AG04449 (cell line): ENCODE measurements around the gene SAV1.
"Not testable (repeated sequence)": the region's sequence is repeated elsewhere in the genome, so short reads cannot be mapped to it uniquely, and the experiment has no call there.

ENCODE experiments used
- CTCF ChIA-PET: fragments of 350-600 bp; formaldehyde crosslinking; extraction: SDS; loops from one replicate; lab custom pipeline; 2021; ENCODE audit warnings: antibody characterized with exemption; lab: Yijun Ruan, JAX
- POLR2A ChIA-PET: fragments of 400-600, 350-600 bp; formaldehyde crosslinking; extraction: SDS; loops from one replicate; lab custom pipeline; 2020; ENCODE audit warnings: antibody characterized with exemption, inconsistent platforms; lab: Yijun Ruan, JAX
- DNase-seq: peaks from one replicate; pipeline ENCODE4 v3.0.0-alpha.2; 2010; ENCODE audit warnings: low read depth, low spot score
- H3K4me3 ChIP-seq: 2 replicates; pipeline ENCODE4 v1.5.1; 2011; ENCODE audit warnings: low read depth, mild to moderate bottlenecking, control low read depth, low read length
- TF ChIP-seq, protein P1 (sequence below): IDR thresholded peaks from one replicate; pipeline ENCODE4 v1.5.1; 2011; ENCODE audit warnings: mild to moderate bottlenecking, moderate library complexity, low read length, control low read depth, inconsistent platforms; ENCODE audit not compliant: insufficient read depth; ENCODE audit errors: missing control alignments

Gene SAV1

GRCh38 chr14:50647282-50647681, 20.8 kb downstream of the SAV1 start:
- DNase-seq: no peak
- POLR2A ChIA-PET: no interaction called here
- TF ChIP-seq, protein P1, sequence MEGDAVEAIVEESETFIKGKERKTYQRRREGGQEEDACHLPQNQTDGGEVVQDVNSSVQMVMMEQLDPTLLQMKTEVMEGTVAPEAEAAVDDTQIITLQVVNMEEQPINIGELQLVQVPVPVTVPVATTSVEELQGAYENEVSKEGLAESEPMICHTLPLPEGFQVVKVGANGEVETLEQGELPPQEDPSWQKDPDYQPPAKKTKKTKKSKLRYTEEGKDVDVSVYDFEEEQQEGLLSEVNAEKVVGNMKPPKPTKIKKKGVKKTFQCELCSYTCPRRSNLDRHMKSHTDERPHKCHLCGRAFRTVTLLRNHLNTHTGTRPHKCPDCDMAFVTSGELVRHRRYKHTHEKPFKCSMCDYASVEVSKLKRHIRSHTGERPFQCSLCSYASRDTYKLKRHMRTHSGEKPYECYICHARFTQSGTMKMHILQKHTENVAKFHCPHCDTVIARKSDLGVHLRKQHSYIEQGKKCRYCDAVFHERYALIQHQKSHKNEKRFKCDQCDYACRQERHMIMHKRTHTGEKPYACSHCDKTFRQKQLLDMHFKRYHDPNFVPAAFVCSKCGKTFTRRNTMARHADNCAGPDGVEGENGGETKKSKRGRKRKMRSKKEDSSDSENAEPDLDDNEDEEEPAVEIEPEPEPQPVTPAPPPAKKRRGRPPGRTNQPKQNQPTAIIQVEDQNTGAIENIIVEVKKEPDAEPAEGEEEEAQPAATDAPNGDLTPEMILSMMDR: no peak
- CTCF ChIA-PET: interaction anchor here (1.4 to 1.9 kb wide), 2 partner anchors 126 to 131 kb away, joined by 3 to 5 read pairs; no protein-coding TSS in a partner anchor
- no peak overlapping the region for H3K4me3 ChIP-seq

DNA sequence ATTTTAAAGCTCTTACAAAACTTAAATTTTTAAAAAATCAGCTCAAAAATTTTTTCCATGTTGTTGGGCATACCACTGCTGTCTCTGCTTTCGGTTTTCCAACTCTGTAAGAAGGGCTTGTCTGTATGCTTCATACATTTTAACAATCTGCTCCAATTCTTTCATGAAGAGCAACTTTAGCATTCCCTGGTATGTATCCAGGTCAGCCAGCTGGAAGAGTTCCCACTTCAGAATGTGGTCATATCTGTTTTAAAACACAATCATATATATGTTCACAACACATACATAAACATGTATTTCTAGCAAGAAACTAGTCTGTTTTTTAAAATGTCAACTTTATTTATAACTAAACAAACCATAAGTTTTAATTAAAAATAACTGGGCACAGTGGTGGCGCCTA, 33.0 kb downstream of the SAV1 start:
- H3K4me3 ChIP-seq: no peak overlapping the region
- TF ChIP-seq, protein P1: no peak
- ChIA-PET POLR2A (no interaction called here), CTCF (interaction anchor here (0.6 to 1.4 kb wide), 5 partner anchors 16 to 160 kb away, joined by 3 to 5 read pairs (median 3); no protein-coding TSS in a partner anchor)
- DNase-seq: no peak

DNA sequence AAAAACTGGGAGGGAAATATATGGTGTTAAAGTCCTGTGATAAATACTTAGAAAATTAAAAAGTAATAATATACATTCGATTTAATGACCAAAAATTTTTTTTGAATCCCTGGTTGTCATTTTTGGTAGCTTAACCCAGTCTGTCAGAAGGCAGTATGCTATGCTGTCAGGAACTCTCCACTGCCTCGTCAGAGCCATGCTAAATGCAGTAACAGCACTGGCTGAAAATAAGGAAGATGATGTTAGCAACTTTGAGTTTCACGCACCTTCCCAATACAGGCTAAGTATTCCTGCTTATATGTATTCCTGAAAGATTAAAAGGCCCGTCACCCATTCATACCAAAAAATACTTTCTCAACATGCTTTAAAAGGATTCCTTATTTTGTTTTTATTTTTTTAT, 34.2 kb downstream of the SAV1 start:
- TF ChIP-seq, protein P1: no peak
- ChIA-PET POLR2A (no interaction called here), CTCF (interaction anchor here (0.9 to 1.1 kb wide), 4 partner anchors 33 to 226 kb away, joined by 3 to 5 read pairs (median 3); no protein-coding TSS in a partner anchor)
- no peak overlapping the region for H3K4me3 ChIP-seq
- DNase-seq: no peak

- TF ChIP-seq, protein P1: no peak
- ChIA-PET POLR2A (interaction anchor here (1.2 kb wide), 1 partner anchor 38 kb away, joined by 7 read pairs; no protein-coding TSS in a partner anchor), CTCF (interaction anchor here (0.7 to 2.1 kb wide), 13 partner anchors 10 to 231 kb away, joined by 3 to 11 read pairs (median 4); no protein-coding TSS in a partner anchor)
- H3K4me3 ChIP-seq: no peak overlapping the region
- no peak for DNase-seq
Measured at GRCh38 chr14:50631408-50631821, 36.7 kb downstream of the SAV1 start.

GRCh38 chr14:50624947-50625346, 43.2 kb downstream of the SAV1 start:
- not testable (repeated sequence) for H3K4me3 ChIP-seq, DNase-seq
- ChIA-PET POLR2A (interaction anchor here (0.6 kb wide), 1 partner anchor 418 kb away, joined by 4 read pairs; no protein-coding TSS in a partner anchor), CTCF (interaction anchor here (3.4 kb wide), 1 partner anchor 24 kb away, joined by 10 read pairs; no protein-coding TSS in a partner anchor)

DNA sequence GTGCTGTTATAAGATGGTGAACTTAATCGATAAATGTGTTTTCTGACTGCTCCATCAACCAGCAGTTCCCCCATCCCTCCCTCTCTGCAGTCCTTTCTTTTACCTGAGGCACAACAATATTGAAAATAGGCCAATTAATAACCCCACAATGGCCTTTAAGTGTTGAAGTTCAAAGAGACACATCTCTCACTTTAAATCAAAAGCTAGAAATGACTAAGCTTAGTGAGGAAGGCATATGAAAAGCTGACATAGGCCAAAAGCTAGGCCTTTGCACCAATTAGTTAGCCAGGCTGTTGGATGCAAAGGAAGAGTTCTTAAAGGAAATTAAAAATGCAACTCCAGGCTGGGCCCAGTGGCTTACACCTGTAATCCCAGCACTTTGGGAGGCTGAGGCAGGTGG, 43.7 kb downstream of the SAV1 start:
- ChIA-PET POLR2A (no interaction called here), CTCF (interaction anchor here (3.4 kb wide), 1 partner anchor 23 kb away, joined by 10 read pairs; no protein-coding TSS in a partner anchor)
- DNase-seq: no peak
- H3K4me3 ChIP-seq: no peak overlapping the region
- TF ChIP-seq, protein P1: no peak

DNA sequence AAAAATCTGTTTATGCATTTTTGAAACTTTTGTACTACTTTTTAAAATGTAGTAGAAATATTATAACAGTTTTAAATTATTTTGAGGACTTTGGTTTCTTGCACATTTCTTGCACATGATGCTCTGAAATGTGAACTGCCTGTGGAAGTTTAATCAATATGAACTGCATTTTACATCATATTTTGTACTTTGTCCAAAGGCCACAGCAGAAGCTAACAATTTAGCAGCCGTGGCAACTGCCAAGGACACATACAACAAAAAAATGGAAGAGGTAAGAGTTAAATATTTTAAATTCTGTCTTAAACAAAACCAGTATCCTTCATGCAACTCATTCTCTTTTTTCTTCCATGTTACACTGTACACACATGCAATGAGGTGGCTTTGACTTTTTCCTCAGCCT, 45.1 kb downstream of the SAV1 start:
- TF ChIP-seq, protein P1: no peak
- ChIA-PET CTCF (no interaction called here), POLR2A (no interaction called here)
- DNase-seq: no peak
- H3K4me3 ChIP-seq: no peak overlapping the region
